GM12892 (cell line): ENCODE data around the gene NOP9.
A peak's percentile ranks its signal among the peaks of the same experiment; 100 is the strongest.

Experiments used
- DNase-seq: peaks from one replicate; pipeline ENCODE4 v3.0.0; 2011; ENCODE audit not compliant: insufficient read length
- FAIRE-seq: peaks from 2 replicates; lab custom pipeline; 2011; peaks lifted over from hg19 to GRCh38; lab: Jason Lieb, UNC
- POLR2A ChIP-seq: IDR thresholded peaks from 2 replicates; pipeline ENCODE4 v1.6.1; 2011; ENCODE audit warnings: low read depth, low read length, control low read depth
- POLR2AphosphoS5 ChIP-seq: IDR thresholded peaks from 2 replicates; pipeline ENCODE4 v1.6.1; 2011; ENCODE audit warnings: low read depth, low read length, control low read depth
- TAF1 ChIP-seq: IDR thresholded peaks from 2 replicates; pipeline ENCODE4 v1.6.1; 2011; ENCODE audit warnings: low read depth, mild to moderate bottlenecking, control low read depth, low read length, borderline replicate concordance

NOP9 gene

GRCh38 chr14:24266344-24267244 is 33.1 kb upstream of the NOP9 start:
- TF ChIP-seq TAF1 (no peak), POLR2A (peak; percentile 34; the same call in 1 of the 2 replicates)
- no peak for DNase-seq

GRCh38 chr14:24267516-24267915 is 32.1 kb upstream of the NOP9 start:
- no peak for TF ChIP-seq TAF1

More at GRCh38 chr14:24266344-24267244, 33.1 kb upstream of the NOP9 start:
- FAIRE-seq, result no peak

GRCh38 chr14:24268225-24268624 is 31.4 kb upstream of the NOP9 start:
- FAIRE-seq (no peak), DNase-seq (no peak)
- TF ChIP-seq POLR2A (no peak), TAF1 (no peak), POLR2AphosphoS5 (no peak)

More at GRCh38 chr14:24267516-24267915, 32.1 kb upstream of the NOP9 start:
- FAIRE-seq (no peak), DNase-seq (no peak)

- no peak for FAIRE-seq
- TF ChIP-seq TAF1, result no peak
- TF ChIP-seq POLR2AphosphoS5, result no peak
- TF ChIP-seq POLR2A, result no peak
- no peak for DNase-seq
These were observed 30.3 kb upstream of the NOP9 start for GRCh38 chr14:24269368-24269767.

- TF ChIP-seq POLR2A (no peak), TAF1 (no peak), POLR2AphosphoS5 (no peak)
- FAIRE-seq (no peak), DNase-seq (no peak)
These were observed 29.6 kb upstream of the NOP9 start for GRCh38 chr14:24269910-24270536.

- no peak for TF ChIP-seq POLR2AphosphoS5
- no peak for TF ChIP-seq POLR2A
- TF ChIP-seq TAF1, result no peak
- DNase-seq (no peak), FAIRE-seq (no peak)
These were observed 29.0 kb upstream of the NOP9 start for GRCh38 chr14:24270537-24271133.

- DNase-seq (peak; percentile 98), FAIRE-seq (peak; percentile 92)
- peak; percentile 60; the same call in 1 of the 2 replicates for TF ChIP-seq TAF1
- TF ChIP-seq POLR2AphosphoS5, result 0 out of 2 replicates have a peak, but pooled peaks have one; percentile 69
- TF ChIP-seq POLR2A, result peak; percentile 88; the same call in 1 of the 2 replicates
These were observed 28.4 kb upstream of the NOP9 start, which contains the start of gene RABGGTA for GRCh38 chr14:24271134-24271833. Gene RABGGTA, minus strand, starts transcription at chr14:24271597. Its CDS starts 482 bp downstream, at chr14:24271115.

GRCh38 chr14:24271834-24272263 is 27.8 kb upstream of the NOP9 start:
- TF ChIP-seq POLR2A (no peak), POLR2AphosphoS5 (no peak), TAF1 (no peak)
- DNase-seq (no peak), FAIRE-seq (no peak)

GRCh38 chr14:24272467-24272866 is 27.2 kb upstream of the NOP9 start:
- TF ChIP-seq POLR2A (no peak), TAF1 (no peak), POLR2AphosphoS5 (no peak)
- FAIRE-seq, result no peak
- DNase-seq, result no peak

- TF ChIP-seq POLR2AphosphoS5 (no peak), POLR2A (no peak), TAF1 (no peak)
- DNase-seq (no peak), FAIRE-seq (no peak)
These were observed 26.1 kb upstream of the NOP9 start for GRCh38 chr14:24273422-24273998.
